Left lung (tissue), 10 donors: ENCODE measurements around the gene ADAMTSL4. TPM values are rescaled to one million over a fixed set of nuclear protein-coding genes. Genes with fewer than 3 reads are reported as not detected.
"Not testable (repeated sequence)": the region's sequence is repeated elsewhere in the genome, so short reads cannot be mapped to it uniquely, and the experiment has no call there.

ENCODE experiments used
- ATAC-seq: fragments of 200-7000 bp; cut with Tn5 transposase; one replicate; pipeline ENCODE4 v1.9.1; 2020; ENCODE audit warnings: moderate library complexity
- DNase-seq, 4 donors: peaks; one replicate each; pipeline ENCODE4 v3.0.0-alpha.2; 2013 to 2020
- H3K27ac ChIP-seq, 2 donors: fragments of 200-600 bp; sonication (generic) in 1 of 2; one replicate each; pipeline versions ENCODE4 v1.5.0 to v1.8.0; 2020 to 2021
- H3K27me3 ChIP-seq, 2 donors: fragments of 200-600 bp; sonication (generic) in 1 of 2; one replicate each; pipeline versions ENCODE4 v1.5.0 to v1.8.0; 2020 to 2021
- H3K36me3 ChIP-seq, 2 donors: fragments of 200-600 bp; sonication (generic) in 1 of 2; one replicate each; pipeline versions ENCODE4 v1.5.0 to v1.8.0; 2020 to 2021
- H3K4me1 ChIP-seq, 2 donors: fragments of 200-600 bp; one replicate each; pipeline ENCODE4 v1.8.0; 2021
- H3K4me3 ChIP-seq, 2 donors: fragments of 200-600 bp; sonication (generic) in 1 of 2; one replicate each; pipeline versions ENCODE4 v1.5.0 to v1.8.0; 2020 to 2021; ENCODE audit warnings: mild to moderate bottlenecking in 1 of 2
- H3K9me3 ChIP-seq, 2 donors: fragments of 200-600 bp; sonication (generic) in 1 of 2; one replicate each; pipeline versions ENCODE4 v1.5.0 to v1.8.0; 2020 to 2021
- CTCF ChIP-seq, 2 donors: fragments of 200-600 bp; sonication (generic) in 1 of 2; IDR thresholded peaks; one replicate each; pipeline versions ENCODE4 v1.5.0 to v1.8.0; 2021; ENCODE audit warnings: antibody characterized with exemption in 2 of 2
- intact Hi-C, 2 donors: fragments of 100-400 bp; cut with DNase I; formaldehyde crosslinking; loops; one replicate each; pipeline versions ENCODE4 v1.11.2 to v1.14.2; 2022
- microRNA-seq, 2 donors: library from miRNA; unstranded; fragments of <30 nt; microRNA quantifications; one replicate each; pipeline ENCODE4, GENCODE V29; 2019
- polyA plus RNA-seq, 6 donors: library from polyadenylated mRNA; unstranded; fragments of 120-200 nt; gene quantifications; one replicate each; pipeline ENCODE4 v1.2.1, GENCODE V29; 2013; ENCODE audit not compliant: insufficient read length in 6 of 6
- total RNA-seq, 2 donors: library from RNA; stranded (reverse); fragmentation: NEBNext Ultra II Directional; extraction: Animal tissue kit (Norgen Biotek cat#: 25700); gene quantifications; one replicate each; pipeline ENCODE4 v1.2.1, GENCODE V29; 2021
- donor health status: DM: no; HTN: yes; CAD: no.
- donor health status: DM: no; HTN: no; CAD: no.

ADAMTSL4 gene
- total and polyA plus RNA-seq, 8 donors = 13.0 to 76.0 (median 20.1) TPM

GRCh38 chr1:150604226-150604588 is 55.0 kb downstream of the ADAMTSL4 start:
- TF ChIP-seq CTCF (IDR thresholded peaks at IDR 0.05) = no peak
- DNase-seq = no peak
- H3K4me3 ChIP-seq = no peak overlapping the region
- H3K27ac ChIP-seq = peak overlapping the region; percentile 85 to 90
- no peaks in the 10 kb centered on the region for H3K9me3 ChIP-seq
- no peak for ATAC-seq
- intact Hi-C loops = no loop called here
- H3K36me3 ChIP-seq = no peaks in the 10 kb centered on the region
- H3K27me3 ChIP-seq = no peaks in the 10 kb centered on the region
- H3K4me1 ChIP-seq = peaks cover 9 to 52% of the 10 kb centered on the region in 2 donors

GRCh38 chr1:150605451-150605731 is 56.2 kb downstream of the ADAMTSL4 start:
- DNase-seq, ATAC-seq, H3K36me3 ChIP-seq, H3K27me3 ChIP-seq, intact Hi-C loops, H3K9me3 ChIP-seq, H3K4me3 ChIP-seq: not testable (repeated sequence)
- Histone ChIP-seq H3K27ac (peak overlapping the region in 1 of 2 donors; percentile 90), H3K4me1 (peaks cover 9 to 64% of the 10 kb centered on the region in 2 donors)

DNA sequence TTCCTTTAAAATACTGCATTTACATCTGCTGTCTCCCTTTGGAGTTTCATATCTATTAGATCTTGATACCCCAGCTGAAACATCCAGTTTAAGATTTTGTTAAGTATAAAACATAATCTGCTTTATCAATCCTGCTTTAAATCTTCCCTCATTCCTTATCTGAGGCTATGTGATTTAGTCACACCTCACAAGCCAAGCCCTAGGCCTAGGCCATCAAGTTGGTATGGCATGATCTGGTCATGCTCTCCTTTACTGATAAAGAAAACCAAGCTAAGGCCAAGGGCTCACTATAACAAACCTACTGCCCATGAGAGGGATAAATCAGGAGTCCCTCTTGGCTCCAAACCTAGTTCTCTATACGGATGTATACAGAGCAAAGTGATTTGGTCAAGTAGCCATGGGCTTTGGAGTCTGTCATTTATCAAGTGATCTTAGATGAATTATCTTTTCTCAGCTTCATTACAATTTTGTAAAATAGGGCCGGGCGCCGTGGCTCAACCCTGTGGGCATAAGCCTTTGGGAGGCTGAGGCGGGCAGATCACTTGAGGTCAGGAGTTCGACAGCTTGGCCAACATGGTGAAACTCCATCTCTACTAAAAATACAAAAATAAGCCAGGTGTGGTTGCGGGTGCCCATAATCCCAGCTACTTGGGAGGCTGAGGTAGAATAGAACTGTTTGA is 57.4 kb downstream of the ADAMTSL4 start:
- no peak for TF ChIP-seq CTCF (IDR thresholded peaks at IDR 0.05)
- intact Hi-C loops = no loop called here
- Histone ChIP-seq H3K9me3 (no peaks in the 10 kb centered on the region), H3K27me3 (no peaks in the 10 kb centered on the region), H3K27ac (peak overlapping the region in 1 of 2 donors; percentile 33), H3K4me3 (no peak overlapping the region), H3K36me3 (no peaks in the 10 kb centered on the region), H3K4me1 (peaks cover 19 to 70% of the 10 kb centered on the region in 2 donors)
- no peak for ATAC-seq
- no peak for DNase-seq

GRCh38 chr1:150609732-150610131 is 60.5 kb downstream of the ADAMTSL4 start:
- Histone ChIP-seq H3K9me3 (no peaks in the 10 kb centered on the region), H3K4me3 (no peak overlapping the region), H3K27ac (peak overlapping the region; percentile 95 to 100), H3K36me3 (no peaks in the 10 kb centered on the region), H3K27me3 (no peaks in the 10 kb centered on the region), H3K4me1 (peaks cover 39 to 83% of the 10 kb centered on the region in 2 donors)
- ATAC-seq (no peak), DNase-seq (no peak)
- no peak for TF ChIP-seq CTCF (IDR thresholded peaks at IDR 0.05)
- intact Hi-C loops = no loop called here

Small RNAs within 50 kb of the gene (microRNA-seq; reads per million reads assigned to microRNA genes)
- gene MIR4257 = 0 reads per million in 2 donors

Other genes starting within 250 kb of the ADAMTSL4 start
- 10 to 100 TPM; 38.1 to 53.1 TPM for gene PRPF3, start 227.9 kb upstream of the ADAMTSL4 start, total RNA-seq
- gene PRPF3, start 227.9 kb upstream of the ADAMTSL4 start, polyA plus RNA-seq = 100 to 1,000 TPM; 108 to 152 (median 130) TPM
- 10 to 100 TPM; 26.2 to 29.3 TPM for gene RPRD2, start 185.3 kb upstream of the ADAMTSL4 start, total RNA-seq
- 10 to 100 TPM; 41.8 to 43.8 (median 42.8) TPM for gene RPRD2, start 185.3 kb upstream of the ADAMTSL4 start, polyA plus RNA-seq
- 10 to 100 TPM; 18.5 to 21.7 TPM for gene TARS2, start 62.0 kb upstream of the ADAMTSL4 start, total RNA-seq
- 10 to 100 TPM; 24.1 to 29.4 (median 26.8) TPM for gene TARS2, start 62.0 kb upstream of the ADAMTSL4 start, polyA plus RNA-seq
- gene ECM1, start 41.3 kb upstream of the ADAMTSL4 start, total RNA-seq = 10 to 100 TPM; 21.3 to 65.2 TPM
- 1 to 10 TPM; 1.9 to 3.4 (median 3.2) TPM for gene ECM1, start 41.3 kb upstream of the ADAMTSL4 start, polyA plus RNA-seq
- not detected for gene FALEC, start 33.7 kb upstream of the ADAMTSL4 start, total RNA-seq
- gene FALEC, start 33.7 kb upstream of the ADAMTSL4 start, polyA plus RNA-seq = 1 to 10 TPM in 5 of 6 donors, under 1 TPM in 1; 0.50 to 1.9 (median 1.2) TPM
- gene MCL1, start 30.2 kb downstream of the ADAMTSL4 start, total RNA-seq = 100 to 1,000 TPM; 266 to 280 TPM
- gene MCL1, start 30.2 kb downstream of the ADAMTSL4 start, polyA plus RNA-seq = 100 to 1,000 TPM; 114 to 260 (median 173) TPM
- 100 to 1,000 TPM; 181 to 199 TPM for gene ENSA, start 80.2 kb downstream of the ADAMTSL4 start, total RNA-seq
- 100 to 1,000 TPM; 180 to 218 (median 210) TPM for gene ENSA, start 80.2 kb downstream of the ADAMTSL4 start, polyA plus RNA-seq
- 10 to 100 TPM; 28.1 to 38.2 TPM for gene GOLPH3L, start 147.7 kb downstream of the ADAMTSL4 start, total RNA-seq
- gene GOLPH3L, start 147.7 kb downstream of the ADAMTSL4 start, polyA plus RNA-seq = 10 to 100 TPM; 34.3 to 41.7 (median 39.6) TPM
- gene HORMAD1, start 171.5 kb downstream of the ADAMTSL4 start, total RNA-seq = 1 to 10 TPM in 1 of 2 donors, under 1 TPM in 1; 0.38 to 2.5 TPM
- gene HORMAD1, start 171.5 kb downstream of the ADAMTSL4 start, polyA plus RNA-seq = under 1 TPM in 3 of 6 donors, not detected in 3; 0.15 to 0.38 (median 0.17) TPM
- gene CTSS, start 216.4 kb downstream of the ADAMTSL4 start, total RNA-seq = 100 to 1,000 TPM; 320 to 473 TPM
- gene CTSS, start 216.4 kb downstream of the ADAMTSL4 start, polyA plus RNA-seq = 10 to 100 TPM; 21.1 to 32.6 (median 27.1) TPM